Measurements from ENCODE around the gene GINS2. TPM values are rescaled to one million over a fixed set of nuclear protein-coding genes. Genes with fewer than 3 reads are reported as not detected.

The GINS2 gene
- total and polyA plus RNA-seq, 12 donors: 0.20 to 2.8 (median 0.72) TPM

- Histone ChIP-seq H3K4me1 (peaks cover 6 to 37% (median 22%) of the 10 kb centered on the region in 9 donors), H3K36me3 (peaks cover 0 to 73% (median 20%) of the 10 kb centered on the region in 9 donors), H3K9me3 (no peaks in the 10 kb centered on the region), H3K27me3 (no peaks in the 10 kb centered on the region), H3K27ac (peak overlapping the region in 1 of 10 donors; percentile 64), H3K4me3 (no peak overlapping the region)
- TF ChIP-seq CTCF (IDR thresholded peaks at IDR 0.05): no peak
- peak in 7 of 8 donors; percentile 19 to 60 (median 36) for ATAC-seq
- intact Hi-C loops (cut with DNase I): no loop called here
- WGBS, 2 donors: 52 to 70% methylated on average over 31 to 35 of the region's 35 CpGs
- peak in 1 of 2 donors; percentile 68 for DNase-seq
Observed at GRCh38 chr16:85652431-85653221, 36.1 kb downstream of the GINS2 start.

DNA sequence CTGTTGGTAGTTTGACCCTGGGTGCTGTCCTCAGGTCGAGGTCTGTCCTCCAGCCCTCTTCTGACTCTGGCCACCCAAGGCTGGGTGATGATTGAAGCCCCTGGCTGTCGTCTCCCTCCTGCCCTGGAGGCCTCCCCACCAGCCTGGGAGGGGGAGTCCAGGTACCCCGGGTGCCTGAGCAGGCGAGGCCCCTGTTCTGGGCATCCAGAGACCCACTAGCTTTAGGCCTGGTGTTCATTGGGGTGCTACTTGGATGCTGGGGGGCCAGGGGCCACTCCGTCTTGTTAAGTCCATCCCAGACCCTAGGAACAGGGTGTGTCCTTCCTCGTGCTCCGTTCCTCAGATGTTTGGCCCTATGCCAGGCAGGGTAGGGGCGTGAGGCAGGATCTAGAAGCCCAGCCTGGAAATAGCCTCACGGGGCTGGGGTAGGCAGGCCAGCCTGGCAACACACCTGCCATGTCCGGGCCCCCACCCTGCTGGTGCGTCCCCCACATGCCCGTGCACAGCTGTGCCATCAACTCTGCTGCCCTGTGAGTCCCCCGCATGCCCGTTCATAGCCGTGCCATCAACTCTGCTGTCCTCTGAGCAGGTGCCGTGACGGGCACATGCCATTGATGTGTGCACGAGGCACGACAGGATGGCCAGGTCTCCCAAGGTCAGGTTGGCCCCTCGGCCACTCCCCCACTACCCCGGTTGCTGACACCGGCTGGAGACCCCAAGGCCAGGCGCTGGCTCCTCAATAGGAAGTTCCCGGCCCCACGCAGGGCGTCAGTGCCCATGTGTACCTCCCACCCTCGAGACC is 36.9 kb downstream of the GINS2 start:
- intact Hi-C loops (cut with DNase I): no loop called here
- Histone ChIP-seq H3K4me3 (no peak overlapping the region), H3K27me3 (no peaks in the 10 kb centered on the region), H3K27ac (peak overlapping the region in 2 of 10 donors; percentile 9 to 44), H3K4me1 (peaks cover 6 to 37% (median 22%) of the 10 kb centered on the region in 9 donors), H3K9me3 (no peaks in the 10 kb centered on the region), H3K36me3 (peaks cover 0 to 65% (median 12%) of the 10 kb centered on the region in 9 donors)
- TF ChIP-seq CTCF (IDR thresholded peaks at IDR 0.05): no peak
- peak in 5 of 8 donors; percentile 3 to 14 (median 6) for ATAC-seq
- 65 to 66% methylated on average over 27 of the region's 27 CpGs for WGBS, 2 donors
- peak in 1 of 2 donors; percentile 15 for DNase-seq

DNA sequence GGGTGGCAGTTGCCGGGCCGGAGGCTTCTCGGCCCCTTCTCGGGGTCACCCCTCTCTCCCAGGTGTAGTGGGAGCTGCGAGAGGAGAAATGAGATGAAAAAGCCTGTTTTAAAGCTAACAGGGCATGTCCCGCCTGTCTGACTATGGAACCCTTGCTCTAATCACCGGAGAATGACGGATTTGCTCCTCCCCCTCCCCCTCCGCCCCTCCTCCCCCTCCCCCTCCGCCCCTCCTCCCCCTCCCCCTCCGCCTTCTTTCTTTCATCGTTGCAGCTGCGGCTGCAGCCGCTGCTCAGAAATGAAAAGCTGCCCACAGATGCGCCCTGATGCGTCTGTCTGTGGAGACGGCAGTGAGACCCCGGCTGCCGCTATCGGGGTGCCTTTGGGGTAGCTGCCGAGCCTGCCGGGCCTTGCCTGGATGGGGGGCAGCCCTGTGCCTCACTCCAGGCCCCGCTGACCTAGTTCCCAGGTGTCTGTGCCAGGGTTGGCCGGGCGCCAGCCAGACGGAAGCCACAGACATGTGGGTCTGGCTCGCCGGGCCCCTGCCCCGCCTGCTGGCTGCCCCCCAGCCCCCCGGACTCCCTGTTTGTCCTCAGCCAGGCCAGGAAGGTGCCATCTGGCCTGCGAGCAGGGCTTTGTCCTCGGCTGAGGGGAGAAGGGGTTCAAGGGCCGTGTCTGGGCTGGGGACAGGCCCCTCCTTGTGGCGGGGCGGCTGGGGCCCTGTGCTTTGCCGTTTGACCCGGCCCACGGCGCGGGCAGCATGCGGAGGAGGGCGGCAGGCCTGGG is 37.7 kb downstream of the GINS2 start:
- H3K9me3 ChIP-seq: no peaks in the 10 kb centered on the region
- H3K4me1 ChIP-seq: peaks cover 6 to 37% (median 22%) of the 10 kb centered on the region in 9 donors
- peak; percentile 42 to 62 for DNase-seq
- no peak overlapping the region for H3K4me3 ChIP-seq
- ATAC-seq: peak in 6 of 8 donors; percentile 7 to 34 (median 13)
- intact Hi-C loops (cut with DNase I): no loop called here
- peak overlapping the region in 2 of 10 donors; percentile 9 to 44 for H3K27ac ChIP-seq
- WGBS, 2 donors: 52 to 58% methylated on average over 26 to 37 of the region's 42 CpGs
- peaks cover 0 to 57% (median 4%) of the 10 kb centered on the region in 9 donors for H3K36me3 ChIP-seq
- TF ChIP-seq CTCF (IDR thresholded peaks at IDR 0.05): no peak
- H3K27me3 ChIP-seq: no peaks in the 10 kb centered on the region
